ENCODE measurements around the gene HIGD2A. TPM values are rescaled to one million over a fixed set of nuclear protein-coding genes. Genes with fewer than 3 reads are reported as not detected.

Gene HIGD2A
- total and polyA plus RNA-seq, 11 donors: 177 to 454 (median 222) TPM

DNA sequence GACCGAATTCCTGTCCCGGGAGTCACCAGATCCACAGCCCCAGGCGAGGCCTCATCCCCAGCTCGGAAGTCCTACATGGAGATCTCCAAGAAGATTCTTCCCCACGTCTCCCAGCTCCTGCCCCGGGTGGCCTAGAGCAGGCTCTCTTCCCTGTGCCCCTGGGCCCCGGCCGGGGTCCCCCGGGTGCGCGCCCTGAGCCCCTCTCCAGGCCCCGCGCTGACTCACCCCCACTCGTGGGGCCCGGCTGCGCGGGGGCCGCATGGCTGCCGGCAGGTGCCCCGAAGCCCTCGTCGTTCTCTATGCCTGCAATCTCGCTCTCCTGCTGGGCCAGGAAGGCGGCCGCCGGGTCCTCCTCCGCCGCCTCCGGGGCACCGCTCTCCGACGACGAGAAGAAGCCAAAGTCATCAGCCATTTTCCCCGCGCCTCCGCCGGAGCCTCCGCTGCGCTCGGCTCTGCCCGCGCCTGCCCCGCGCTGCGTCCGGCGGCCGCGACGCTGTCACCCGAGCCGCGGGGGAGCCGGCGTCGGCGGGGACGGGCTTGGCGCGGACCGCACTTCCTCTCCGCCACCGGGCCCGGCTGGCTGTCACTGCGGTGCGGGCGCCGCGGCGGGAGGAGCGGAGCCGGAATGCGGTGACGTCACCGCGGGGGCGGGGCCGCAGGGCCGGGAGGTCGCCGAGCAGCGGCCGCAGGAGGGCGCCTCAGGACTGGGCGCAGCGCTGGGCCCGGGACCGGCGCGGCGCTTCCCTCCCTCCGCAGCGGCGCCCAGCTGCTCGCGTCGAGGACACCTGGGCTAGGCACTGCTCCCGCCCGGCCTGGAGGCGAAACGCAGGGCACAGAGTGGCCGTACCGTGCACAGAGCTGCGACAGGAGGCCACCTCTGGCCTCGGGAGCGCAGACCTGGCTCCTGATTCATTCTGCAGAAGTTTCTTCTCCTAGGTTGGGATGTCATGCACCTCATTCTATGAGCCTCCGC, 27.7 kb downstream of the HIGD2A start, which contains the start of gene CLTB:
CLTB (minus strand) TSS at position 588 of the 973 bp plus-strand sequence; CDS start at position 412, 176 bp downstream.
- H3K4me3 ChIP-seq: peak within 1 kb of the TSS; percentile 47 to 100 (median 84)
- no peaks in the 10 kb centered on the region for H3K9me3 ChIP-seq
- H3K27ac ChIP-seq: peak within 1 kb of the TSS; percentile 83 to 99 (median 96)
- H3K4me1 ChIP-seq: peaks cover 8 to 52% (median 42%) of the 10 kb centered on the region in 12 donors
- DNase-seq (peak; percentile 92 to 97 (median 94)), ATAC-seq (peak; percentile 90 to 94 (median 93))
- H3K27me3 ChIP-seq: no peaks in the 10 kb centered on the region
- H3K36me3 ChIP-seq: peaks cover 0 to 1% (median 0%) of the 10 kb centered on the region in 9 donors
- WGBS, 4 donors: 1 to 4% (median 2%) methylated on average over 10 to 107 of the region's 107 CpGs
- peak; percentile 85 to 93 for TF ChIP-seq POLR2A (IDR thresholded peaks at IDR 0.05)
- TF ChIP-seq CTCF (IDR thresholded peaks at IDR 0.05): peak; percentile 43 to 92 (median 83)
- intact Hi-C loops (cut with DNase I): loop anchor here in 8 of 10 donors (2.0 to 10.0 kb wide), 11 partner anchors 31 to 239 kb away; partner anchors contain the start of genes RNF44 (in 3 of the 8), CDHR2 (in 2 of the 8), KIAA1191 (in 2 of the 8) and ARL10 (in 1 of the 8)

- intact Hi-C loops (cut with DNase I): loop anchor here in 8 of 10 donors (2.0 to 10.0 kb wide), 11 partner anchors 30 to 238 kb away; partner anchors contain the start of genes RNF44 (in 3 of the 8), CDHR2 (in 2 of the 8), KIAA1191 (in 2 of the 8) and ARL10 (in 1 of the 8)
- H3K27me3 ChIP-seq: no peaks in the 10 kb centered on the region
- DNase-seq (no peak), ATAC-seq (no peak)
- peaks cover 5 to 46% (median 41%) of the 10 kb centered on the region in 12 donors for H3K4me1 ChIP-seq
- H3K36me3 ChIP-seq: no peaks in the 10 kb centered on the region
- peak overlapping the region in 10 of 12 donors; percentile 22 to 100 (median 84) for H3K4me3 ChIP-seq
- H3K9me3 ChIP-seq: no peaks in the 10 kb centered on the region
- H3K27ac ChIP-seq: peak overlapping the region in 9 of 12 donors; percentile 29 to 96 (median 95)
- 76 to 82% (median 81%) methylated on average over 11 of the region's 11 CpGs for WGBS, 4 donors
- no peak for TF ChIP-seq POLR2A (IDR thresholded peaks at IDR 0.05)
- no peak for TF ChIP-seq CTCF (IDR thresholded peaks at IDR 0.05)
Observed at GRCh38 chr5:176416965-176417364, 28.4 kb downstream of the HIGD2A start.

- ATAC-seq (no peak), DNase-seq (no peak)
- no peak overlapping the region for H3K27ac ChIP-seq
- no peak for TF ChIP-seq CTCF (IDR thresholded peaks at IDR 0.05)
- no peak for TF ChIP-seq POLR2A (IDR thresholded peaks at IDR 0.05)
- H3K27me3 ChIP-seq: no peaks in the 10 kb centered on the region
- intact Hi-C loops (cut with DNase I): loop anchor here in 7 of 10 donors (5.0 to 10.0 kb wide), 7 partner anchors 51 to 237 kb away; partner anchors contain the start of genes CDHR2 (in 2 of the 7), RNF44 (in 2 of the 7), ARL10 (in 1 of the 7) and KIAA1191 (in 1 of the 7)
- no peaks in the 10 kb centered on the region for H3K9me3 ChIP-seq
- peaks cover 0 to 34% (median 30%) of the 10 kb centered on the region in 12 donors for H3K4me1 ChIP-seq
- H3K36me3 ChIP-seq: no peaks in the 10 kb centered on the region
- 86 to 92% (median 88%) methylated on average over 9 of the region's 9 CpGs for WGBS, 4 donors
- H3K4me3 ChIP-seq: no peak overlapping the region
Observed at GRCh38 chr5:176418251-176418650, 29.7 kb downstream of the HIGD2A start.
